GM10847 (cell line): Measurements from ENCODE around the gene KMT5C.

Experiments used
- POLR2A ChIP-seq: IDR thresholded peaks from 2 replicates; pipeline ENCODE4 v1.6.1; 2011; ENCODE audit not compliant: insufficient read length; ENCODE audit errors: extremely low read depth

The KMT5C gene

GRCh38 chr19:55353356-55353802 lies 13.7 kb downstream of the KMT5C start:
- no peak for TF ChIP-seq POLR2A

GRCh38 chr19:55353803-55354697 lies 14.4 kb downstream of the KMT5C start:
- TF ChIP-seq POLR2A = no peak

- TF ChIP-seq POLR2A = no peak
Observed at GRCh38 chr19:55354698-55355212, 15.1 kb downstream of the KMT5C start, which contains the start of gene COX6B2. Gene COX6B2, minus strand, starts transcription at chr19:55354719. Its CDS starts 198 bp downstream, at chr19:55354521.

- no peak for TF ChIP-seq POLR2A
Observed at GRCh38 chr19:55355213-55355821, 15.6 kb downstream of the KMT5C start.

GRCh38 chr19:55358493-55358892 lies 18.8 kb downstream of the KMT5C start:
- no peak for TF ChIP-seq POLR2A

- no peak for TF ChIP-seq POLR2A
Observed at GRCh38 chr19:55358943-55359908, 19.6 kb downstream of the KMT5C start.

- TF ChIP-seq POLR2A = no peak
Observed at GRCh38 chr19:55360902-55361301, 21.2 kb downstream of the KMT5C start.

GRCh38 chr19:55362174-55362989 lies 22.7 kb downstream of the KMT5C start:
- no peak for TF ChIP-seq POLR2A

- no peak for TF ChIP-seq POLR2A
Observed at GRCh38 chr19:55362990-55363716, 23.5 kb downstream of the KMT5C start, which contains the start of gene GARIN5B. Gene GARIN5B, minus strand, starts transcription at chr19:55363260. Its CDS starts 194 bp downstream, at chr19:55363066.

- no peak for TF ChIP-seq POLR2A
Observed at GRCh38 chr19:55365245-55365644, 25.6 kb downstream of the KMT5C start.

GRCh38 chr19:55365964-55366363 lies 26.3 kb downstream of the KMT5C start:
- no peak for TF ChIP-seq POLR2A

- no peak for TF ChIP-seq POLR2A
Observed at GRCh38 chr19:55366790-55367189, 27.1 kb downstream of the KMT5C start.

- TF ChIP-seq POLR2A = no peak
Observed at GRCh38 chr19:55368106-55368505, 28.4 kb downstream of the KMT5C start.
